Neural cell (in vitro differentiated cells): Measurements from ENCODE around the gene ANKRD60.

Experiments used
- EP300 ChIP-seq: fragments of 450-650 bp; conservative IDR thresholded peaks from 2 replicates; pipeline ENCODE4 v1.6.1; 2014; ENCODE audit warnings: antibody characterized with exemption, mild to moderate bottlenecking, moderate library complexity; ENCODE audit not compliant: poor library complexity, severe bottlenecking
- POLR2AphosphoS5 ChIP-seq: IDR thresholded peaks from 2 replicates; pipeline ENCODE4 v1.6.1; 2012
- RAD21 ChIP-seq: fragments of 450-650 bp; conservative IDR thresholded peaks from 2 replicates; pipeline ENCODE4 v1.6.1; 2014; ENCODE audit warnings: antibody characterized with exemption, mild to moderate bottlenecking, moderate library complexity
- TAF1 ChIP-seq: IDR thresholded peaks from 2 replicates; pipeline ENCODE4 v1.6.1; 2012; ENCODE audit warnings: low read depth

- TF ChIP-seq POLR2AphosphoS5 (no peak), RAD21 (no peak), EP300 (no peak), TAF1 (no peak)
Measured at GRCh38 chr20:58198901-58199355, 29.5 kb downstream of the ANKRD60 start.
